ENCODE data around the gene NRCAM. TPM values are rescaled to one million over a fixed set of nuclear protein-coding genes. Genes with fewer than 3 reads are reported as not detected.

The NRCAM gene
- polyA plus RNA-seq, 3 donors: not detected

DNA sequence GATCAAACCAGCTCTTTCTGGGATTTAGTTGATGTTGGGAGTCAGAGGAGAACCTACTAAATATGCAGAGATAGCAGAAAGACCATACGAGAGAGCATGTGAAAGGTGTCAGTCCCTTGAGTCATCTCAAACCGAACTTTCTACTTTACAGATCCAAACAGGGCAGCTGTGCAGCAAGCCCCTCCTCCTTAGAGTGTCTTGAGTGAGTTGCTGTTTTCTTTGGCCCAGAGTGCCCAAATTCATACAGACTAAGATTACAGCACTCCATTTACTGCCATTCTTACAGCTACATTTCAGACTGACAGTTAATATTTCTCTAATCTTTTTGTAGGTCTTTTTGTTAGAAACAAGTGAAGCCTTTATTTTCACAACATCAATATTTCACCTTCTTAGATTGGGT lies 53.4 kb downstream of the NRCAM start:
- no peak overlapping the region for H3K4me3 Mint-ChIP-seq
- intact Hi-C loops (cut with micrococcal nuclease): no loop called here
- Histone ChIP-seq H3K9me3 (replicated peaks in 1 of 2; ENCODE audit: control insufficient read depth in 1 of 2, insufficient read depth in 1 of 2, low read length in 2 of 2) (no peaks in the 10 kb centered on the region), H3K27me3 (ENCODE audit: control insufficient read depth in 2 of 2, insufficient read depth in 2 of 2, low read length in 2 of 2) (peaks cover 0 to 8% of the 10 kb centered on the region in 2 donors), H4K20me1 (ENCODE audit: insufficient read depth, low read length) (no peaks in the 10 kb centered on the region), H3K27ac (ENCODE audit: low read depth in 1 of 2, low read length in 2 of 2) (no peak overlapping the region), H3K79me2 (ENCODE audit: insufficient read depth, low read length) (no peaks in the 10 kb centered on the region), H3K4me2 (replicated peaks; ENCODE audit: extremely low read depth, low read length, poor library complexity, severe bottlenecking) (no peak overlapping the region), H2AFZ (ENCODE audit: insufficient read depth, low read depth, low read length, poor library complexity, severe bottlenecking) (no peak overlapping the region), H3K4me3 (replicated peaks in 1 of 3; ENCODE audit: low read depth in 2 of 3, low read length in 3 of 3) (no peak overlapping the region), H3K36me3 (replicated peaks in 1 of 2; ENCODE audit: control insufficient read depth in 1 of 2, insufficient read depth in 2 of 2, low read length in 2 of 2) (no peaks in the 10 kb centered on the region), H3K4me1 (ENCODE audit: control insufficient read depth in 1 of 2, insufficient read depth in 2 of 2, low read length in 2 of 2) (no peaks in the 10 kb centered on the region), H3K9ac (ENCODE audit: insufficient read depth, low read length, poor library complexity, severe bottlenecking) (no peak overlapping the region)
- WGBS (ENCODE audit: insufficient coverage): no CpG with 5 or more reads among the region's 2 CpGs
- DNase-seq: no peak
- H3K36me3 Mint-ChIP-seq: no peaks in the 10 kb centered on the region
- peaks cover 0 to 4% (median 0%) of the 10 kb centered on the region in 7 donors for H3K9me3 Mint-ChIP-seq
- TF ChIP-seq, protein P1, sequence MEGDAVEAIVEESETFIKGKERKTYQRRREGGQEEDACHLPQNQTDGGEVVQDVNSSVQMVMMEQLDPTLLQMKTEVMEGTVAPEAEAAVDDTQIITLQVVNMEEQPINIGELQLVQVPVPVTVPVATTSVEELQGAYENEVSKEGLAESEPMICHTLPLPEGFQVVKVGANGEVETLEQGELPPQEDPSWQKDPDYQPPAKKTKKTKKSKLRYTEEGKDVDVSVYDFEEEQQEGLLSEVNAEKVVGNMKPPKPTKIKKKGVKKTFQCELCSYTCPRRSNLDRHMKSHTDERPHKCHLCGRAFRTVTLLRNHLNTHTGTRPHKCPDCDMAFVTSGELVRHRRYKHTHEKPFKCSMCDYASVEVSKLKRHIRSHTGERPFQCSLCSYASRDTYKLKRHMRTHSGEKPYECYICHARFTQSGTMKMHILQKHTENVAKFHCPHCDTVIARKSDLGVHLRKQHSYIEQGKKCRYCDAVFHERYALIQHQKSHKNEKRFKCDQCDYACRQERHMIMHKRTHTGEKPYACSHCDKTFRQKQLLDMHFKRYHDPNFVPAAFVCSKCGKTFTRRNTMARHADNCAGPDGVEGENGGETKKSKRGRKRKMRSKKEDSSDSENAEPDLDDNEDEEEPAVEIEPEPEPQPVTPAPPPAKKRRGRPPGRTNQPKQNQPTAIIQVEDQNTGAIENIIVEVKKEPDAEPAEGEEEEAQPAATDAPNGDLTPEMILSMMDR (IDR thresholded peaks at IDR 0.05): no peak
- peaks cover 5 to 23% (median 7%) of the 10 kb centered on the region in 3 donors for H3K27me3 Mint-ChIP-seq (ENCODE audit: low read depth in 3 of 3)
- no peaks in the 10 kb centered on the region for H3K4me1 Mint-ChIP-seq
- H3K27ac Mint-ChIP-seq: no peak overlapping the region

DNA sequence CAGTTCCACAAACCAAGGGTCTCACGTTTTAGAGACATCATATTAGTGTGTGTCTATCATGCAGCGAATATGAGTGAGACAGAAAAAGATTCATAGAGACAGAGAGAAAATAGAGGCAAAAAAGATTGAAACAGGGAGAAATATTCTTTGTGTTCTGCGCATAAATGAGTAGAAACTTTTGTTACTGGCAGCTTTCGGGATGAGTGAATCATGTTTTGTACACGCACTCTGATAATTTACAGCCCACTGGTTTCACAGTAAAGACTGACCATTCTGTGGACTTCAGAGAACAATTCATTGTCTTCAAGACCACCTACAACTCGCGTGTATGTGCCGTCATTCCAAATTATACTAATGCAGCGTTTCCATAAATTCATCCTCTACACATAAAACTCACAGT lies 60.2 kb downstream of the NRCAM start:
- WGBS (ENCODE audit: insufficient coverage): 93% methylated on average over 4 of the region's 9 CpGs
- Histone ChIP-seq H3K79me2 (ENCODE audit: insufficient read depth, low read length) (no peaks in the 10 kb centered on the region), H4K20me1 (ENCODE audit: insufficient read depth, low read length) (no peaks in the 10 kb centered on the region), H2AFZ (ENCODE audit: insufficient read depth, low read depth, low read length, poor library complexity, severe bottlenecking) (no peak overlapping the region), H3K4me3 (replicated peaks in 1 of 3; ENCODE audit: low read depth in 2 of 3, low read length in 3 of 3) (no peak overlapping the region), H3K9ac (ENCODE audit: insufficient read depth, low read length, poor library complexity, severe bottlenecking) (no peak overlapping the region), H3K9me3 (replicated peaks in 1 of 2; ENCODE audit: control insufficient read depth in 1 of 2, insufficient read depth in 1 of 2, low read length in 2 of 2) (no peaks in the 10 kb centered on the region), H3K36me3 (replicated peaks in 1 of 2; ENCODE audit: control insufficient read depth in 1 of 2, insufficient read depth in 2 of 2, low read length in 2 of 2) (no peaks in the 10 kb centered on the region), H3K27me3 (ENCODE audit: control insufficient read depth in 2 of 2, insufficient read depth in 2 of 2, low read length in 2 of 2) (no peaks in the 10 kb centered on the region), H3K4me1 (ENCODE audit: control insufficient read depth in 1 of 2, insufficient read depth in 2 of 2, low read length in 2 of 2) (no peaks in the 10 kb centered on the region), H3K4me2 (replicated peaks; ENCODE audit: extremely low read depth, low read length, poor library complexity, severe bottlenecking) (no peak overlapping the region), H3K27ac (ENCODE audit: low read depth in 1 of 2, low read length in 2 of 2) (no peak overlapping the region)
- Mint-ChIP-seq H3K4me1 (no peaks in the 10 kb centered on the region), H3K9me3 (peaks cover 0 to 7% (median 0%) of the 10 kb centered on the region in 7 donors), H3K4me3 (no peak overlapping the region), H3K27me3 (ENCODE audit: low read depth in 3 of 3) (peaks cover 3 to 32% (median 7%) of the 10 kb centered on the region in 3 donors), H3K36me3 (no peaks in the 10 kb centered on the region), H3K27ac (no peak overlapping the region)
- TF ChIP-seq, protein P1 (IDR thresholded peaks at IDR 0.05): no peak
- DNase-seq: no peak
- intact Hi-C loops (cut with micrococcal nuclease): no loop called here

Measured in CD14-positive monocyte (primary cell).